Gastroesophageal sphincter (tissue), 3 donors: ENCODE data around the gene GNLY.

Source experiments
- CTCF ChIP-seq, 4 experiments: fragments of 200-600 bp in 2 of 4; fragments of 450-650 bp in 2 of 4; sonication (generic) in 1 of 4; IDR thresholded peaks; one replicate each; pipeline ENCODE4 v1.5.1; 2017 to 2019; ENCODE audit warnings: antibody characterized with exemption in 4 of 4, mild to moderate bottlenecking in 2 of 4, moderate library complexity in 2 of 4
- POLR2A ChIP-seq, 2 donors: fragments of 450-650 bp; IDR thresholded peaks; one replicate each; pipeline ENCODE4 v1.6.1; 2017; ENCODE audit warnings: antibody characterized with exemption in 2 of 2, mild to moderate bottlenecking in 2 of 2, moderate library complexity in 1 of 2

- TF ChIP-seq CTCF (IDR thresholded peaks at IDR 0.05) (no peak), POLR2A (IDR thresholded peaks at IDR 0.05) (no peak)
These were observed 14.5 kb downstream of the GNLY start for GRCh38 chr2:85708641-85709040.
